GM21515 (cell line): ENCODE measurements around the gene TBC1D22A.
"Not testable (repeated sequence)": the region's sequence is repeated elsewhere in the genome, so short reads cannot be mapped to it uniquely, and the experiment has no call there.

Source experiments
- ATAC-seq: cut with Tn5 transposase; IDR thresholded peaks from one replicate; pipeline ENCODE4 v1.9.1; 2021; ENCODE audit not compliant: unreplicated experiment

The TBC1D22A gene

GRCh38 chr22:46810856-46811786 lies 48.7 kb downstream of the TBC1D22A start:
- ATAC-seq = no peak

DNA sequence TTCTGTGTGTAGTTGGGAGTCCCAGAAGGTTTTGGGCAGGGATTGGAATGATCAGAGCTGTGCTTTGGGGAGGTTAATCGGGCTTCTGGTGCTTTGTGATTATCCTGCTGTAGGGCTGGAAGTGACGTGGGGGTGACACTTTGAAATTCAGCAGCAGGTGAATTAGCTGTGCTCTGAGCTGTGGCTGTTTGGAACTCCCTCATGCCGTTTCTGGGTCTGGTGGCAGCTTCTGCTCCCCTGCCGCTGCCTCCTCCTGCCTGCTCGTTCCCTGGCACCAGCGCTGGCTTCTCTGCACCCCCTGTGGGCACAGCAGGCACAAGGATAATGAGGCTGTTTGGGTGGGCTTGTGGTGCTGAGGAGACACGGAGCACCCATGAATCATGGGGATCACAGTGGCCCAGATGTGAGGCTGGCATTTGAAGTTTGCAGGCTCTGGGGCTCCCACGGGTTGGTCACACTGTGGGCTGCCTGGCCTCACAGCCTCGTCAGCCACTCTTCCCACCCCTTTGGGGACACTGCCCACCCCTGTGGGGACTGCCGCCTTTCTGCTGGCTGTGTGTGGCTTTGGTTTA lies 49.7 kb downstream of the TBC1D22A start:
- ATAC-seq = no peak

DNA sequence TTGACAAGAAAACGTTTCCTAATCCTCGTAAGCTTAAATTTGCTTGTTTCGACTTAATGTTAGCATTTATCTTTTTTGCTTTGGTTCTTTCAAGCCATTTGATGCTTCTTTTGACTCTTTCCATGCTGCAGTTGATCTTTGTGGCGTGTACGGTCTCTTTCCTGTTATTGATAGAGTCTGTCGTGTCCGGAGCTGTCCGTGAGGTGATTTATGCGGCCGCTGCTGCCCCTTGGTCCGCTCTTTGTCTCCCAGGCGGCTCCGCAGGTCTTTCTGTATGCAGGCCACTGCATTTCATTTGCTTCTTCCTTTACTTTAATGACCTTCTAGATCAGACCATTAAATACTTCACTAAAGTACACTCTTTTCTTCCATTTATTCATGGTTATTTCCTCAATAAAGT lies 50.3 kb downstream of the TBC1D22A start:
- no peak for ATAC-seq

DNA sequence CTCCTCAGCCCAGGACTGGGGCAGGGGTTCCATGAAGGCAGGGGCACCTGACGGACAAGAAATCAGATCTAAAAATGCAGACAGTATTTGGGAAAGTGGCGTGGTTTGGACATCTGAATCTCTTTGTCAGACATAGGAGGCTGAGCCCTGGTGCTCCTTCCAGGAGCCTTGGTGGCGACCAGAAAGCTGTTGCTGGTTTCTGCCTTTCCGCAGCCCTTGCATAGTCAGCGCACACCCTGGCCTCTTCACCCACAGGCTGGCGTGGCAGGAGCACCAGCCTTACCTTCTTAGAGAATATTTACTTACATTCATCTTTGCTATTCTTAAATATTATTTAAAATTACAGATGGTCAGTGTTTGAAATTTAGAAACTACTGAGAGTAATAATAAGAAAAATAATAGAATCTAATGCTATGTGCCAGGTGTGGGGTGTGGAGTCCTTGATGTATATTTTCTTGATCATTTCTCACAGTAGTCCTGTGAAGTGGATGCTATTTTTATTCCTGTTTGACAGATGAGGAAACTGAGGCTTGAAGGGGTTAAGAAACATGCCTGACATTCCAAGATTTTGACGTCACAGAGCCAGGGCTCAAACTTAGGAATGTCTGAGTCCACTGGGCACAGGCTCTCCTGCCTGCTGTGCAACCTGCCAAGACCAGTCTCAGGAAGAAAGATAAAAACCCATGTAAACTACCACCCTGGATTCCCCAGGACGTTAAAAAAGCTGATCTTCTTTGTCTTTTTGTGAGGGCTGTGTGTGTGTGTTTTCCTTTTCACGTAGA lies 51.6 kb downstream of the TBC1D22A start:
- no peak for ATAC-seq

- no peak for ATAC-seq
Measured at GRCh38 chr22:46815132-46815531, 52.7 kb downstream of the TBC1D22A start.

- no peak for ATAC-seq
Measured at GRCh38 chr22:46815559-46815895, 53.1 kb downstream of the TBC1D22A start.

GRCh38 chr22:46815896-46816731 lies 53.7 kb downstream of the TBC1D22A start:
- no peak for ATAC-seq

GRCh38 chr22:46817390-46817789 lies 54.9 kb downstream of the TBC1D22A start:
- not testable (repeated sequence) for ATAC-seq

DNA sequence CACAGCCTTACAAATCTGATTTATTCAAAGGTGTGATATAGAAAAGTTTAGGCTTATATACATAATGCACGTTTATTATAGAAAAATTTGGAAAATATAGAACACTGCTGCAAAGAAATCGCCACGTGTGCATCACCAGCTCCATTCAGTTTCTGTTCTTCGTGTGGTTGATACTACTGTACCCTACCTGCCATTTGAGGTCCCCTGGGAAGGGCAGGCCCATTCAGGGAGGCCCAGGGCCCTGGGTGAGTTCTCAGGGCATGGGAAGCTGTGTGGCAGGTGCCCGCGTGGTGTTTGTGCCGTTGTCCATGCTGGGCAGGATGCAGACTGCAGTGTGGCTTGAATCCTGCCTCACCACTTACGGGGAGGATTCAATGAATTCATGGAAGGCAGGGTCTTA lies 60.8 kb downstream of the TBC1D22A start:
- no peak for ATAC-seq

- ATAC-seq = no peak
Measured at GRCh38 chr22:46823654-46824053, 61.2 kb downstream of the TBC1D22A start.

- no peak for ATAC-seq
Measured at GRCh38 chr22:46824344-46824909, 62.0 kb downstream of the TBC1D22A start.

DNA sequence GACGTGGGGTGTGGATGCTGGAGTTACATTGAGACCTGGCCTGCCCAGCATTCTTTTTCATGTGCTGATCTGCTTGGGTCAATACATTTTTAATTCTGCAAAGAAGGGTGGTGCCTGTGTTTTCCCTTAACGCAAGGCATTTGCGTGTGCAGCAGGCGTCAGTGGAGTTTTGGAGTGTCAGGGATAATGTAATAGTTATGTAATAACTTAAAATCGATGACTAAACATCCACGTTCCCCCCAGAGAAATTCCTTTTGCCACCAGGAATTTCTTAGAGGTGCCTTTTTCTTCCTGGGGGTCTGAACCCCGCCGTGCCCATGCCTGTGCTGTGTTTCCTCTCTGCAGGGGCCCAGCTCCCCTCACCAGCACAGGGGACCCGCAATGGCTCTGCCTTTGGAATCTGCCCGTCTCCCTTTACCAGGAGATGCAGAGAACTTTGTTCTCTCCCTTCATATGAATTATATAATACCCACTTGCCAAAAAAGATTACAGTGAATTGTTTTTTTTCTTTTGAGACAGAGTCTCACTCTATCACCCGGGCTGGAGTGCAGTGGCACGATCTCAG lies 62.6 kb downstream of the TBC1D22A start:
- ATAC-seq = no peak

GRCh38 chr22:46826438-46827135 lies 64.1 kb downstream of the TBC1D22A start:
- no peak for ATAC-seq

DNA sequence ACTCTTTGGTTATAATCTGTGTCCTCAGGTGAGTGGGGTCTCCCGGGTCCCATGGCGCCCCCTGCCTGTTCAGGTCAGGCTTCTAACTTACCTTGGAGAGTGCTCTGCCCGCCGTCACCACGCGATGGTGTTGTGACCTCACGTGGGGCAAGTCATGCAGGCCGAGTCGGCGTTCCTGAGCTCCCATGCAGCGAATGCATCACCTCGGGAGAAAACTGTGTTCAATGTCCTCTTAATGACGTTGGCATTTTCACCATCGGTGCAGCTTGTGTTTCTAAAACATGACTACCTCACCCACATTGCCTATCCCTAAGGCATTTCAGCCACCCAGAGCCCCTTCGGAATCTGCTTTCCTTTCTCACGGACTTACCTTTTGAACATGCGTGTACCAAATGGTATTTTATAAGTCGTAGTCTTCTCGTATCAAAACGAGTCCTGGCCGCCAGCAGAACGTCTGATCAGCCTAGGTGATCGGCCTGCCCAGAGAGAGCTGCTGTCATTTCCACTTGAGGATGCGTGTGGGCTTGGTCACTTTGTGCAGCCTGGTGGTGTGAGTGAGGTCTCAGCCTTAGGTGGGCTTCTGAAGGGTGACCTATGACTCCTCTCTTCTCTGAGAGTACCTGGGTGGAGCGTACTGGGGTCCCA lies 64.8 kb downstream of the TBC1D22A start:
- ATAC-seq = no peak

DNA sequence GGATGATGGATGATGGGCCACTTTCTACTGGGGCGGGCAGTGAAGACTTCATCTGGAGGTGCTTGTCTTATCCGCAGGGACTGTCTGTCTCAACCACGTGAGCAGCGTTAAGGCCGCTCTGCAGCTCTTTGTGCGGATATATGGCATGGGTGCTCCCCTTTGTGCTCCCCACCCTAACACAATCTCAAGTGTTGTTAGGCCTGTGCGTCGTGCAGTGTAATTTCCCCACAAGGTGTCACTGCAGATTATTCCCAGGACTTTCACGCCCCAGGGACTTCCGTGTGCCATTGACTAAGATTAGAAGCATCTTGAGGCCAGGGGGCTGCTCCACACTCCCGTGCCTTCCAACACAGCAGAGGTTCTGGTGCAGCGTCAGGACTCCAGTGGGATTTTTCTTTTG lies 65.3 kb downstream of the TBC1D22A start:
- ATAC-seq = no peak

- ATAC-seq = no peak
Measured at GRCh38 chr22:46828323-46828900, 66.0 kb downstream of the TBC1D22A start.

DNA sequence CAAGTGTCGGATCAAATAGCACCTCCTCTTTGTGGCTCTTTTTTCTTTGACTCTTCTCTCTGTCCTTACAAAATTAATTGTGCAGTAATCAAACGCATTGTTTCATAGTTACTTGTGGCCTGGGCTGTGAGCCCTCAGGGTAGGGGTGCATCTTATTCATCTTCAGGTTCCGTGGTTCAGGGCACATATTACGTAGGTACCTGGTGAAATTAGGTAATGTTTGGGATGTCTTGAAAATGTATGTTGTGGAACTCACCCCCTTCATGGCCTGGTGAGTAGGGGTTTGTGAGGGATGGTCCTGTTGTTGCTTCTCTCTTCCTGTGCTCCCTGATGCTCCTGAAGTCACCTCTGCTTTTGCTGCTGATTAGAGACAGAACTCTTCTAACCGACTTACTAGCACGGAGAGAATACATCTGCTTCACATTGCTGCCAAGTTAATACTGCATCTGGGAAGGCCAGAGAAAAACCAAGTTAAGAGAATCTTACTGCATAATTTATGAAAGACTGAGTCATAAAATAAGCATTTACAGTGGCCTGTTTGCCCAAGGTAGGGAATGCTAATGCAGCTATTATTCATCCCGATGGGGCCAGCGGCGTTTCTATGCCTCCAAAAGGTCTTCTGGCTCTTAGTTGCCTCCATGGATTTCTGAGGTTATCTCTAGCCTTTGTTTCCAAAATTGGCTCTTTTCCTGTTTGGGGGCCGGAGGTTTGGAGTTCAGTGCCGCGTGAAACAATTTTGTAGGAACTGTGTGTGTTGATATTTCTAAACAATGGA lies 66.9 kb downstream of the TBC1D22A start:
- no peak for ATAC-seq
